HepG2 (cell line): Measurements from ENCODE around the gene GRK4. TPM values are rescaled to one million over a fixed set of nuclear protein-coding genes. Genes with fewer than 3 reads are reported as not detected.

Experiments used
- EHMT2 ChIP-seq: fragments of 200-600 bp; sonication (generic); IDR thresholded peaks from 2 replicates; pipeline ENCODE4 v1.7.0; 2017; ENCODE audit warnings: antibody characterized with exemption, low read depth, low read length, borderline replicate concordance
- ETV6 ChIP-seq: sonication (generic); formaldehyde crosslinking; conservative IDR thresholded peaks from 2 replicates; pipeline ENCODE4 v1.4.0; 2020; ENCODE audit warnings: missing genetic modification reagents
- FOXA3 ChIP-seq: IDR thresholded peaks from 2 replicates; pipeline ENCODE4 v1.6.1; 2016; ENCODE audit warnings: missing genetic modification reagents, missing compliant biosample characterization
- GATAD2A ChIP-seq: IDR thresholded peaks from 2 replicates; pipeline ENCODE4 v1.6.1; 2016
- GLI4 ChIP-seq: sonication (generic); formaldehyde crosslinking; IDR thresholded peaks from 2 replicates; pipeline ENCODE4 v1.5.1; 2020; ENCODE audit warnings: missing genetic modification reagents, mild to moderate bottlenecking, moderate library complexity, borderline replicate concordance
- GTF2F1 ChIP-seq: fragments of 150-350 bp; IDR thresholded peaks from 2 replicates; pipeline ENCODE4 v1.6.1; 2014; ENCODE audit warnings: low read length
- ISL2 ChIP-seq: sonication (generic); formaldehyde crosslinking; IDR thresholded peaks from 2 replicates; pipeline ENCODE4 v1.5.0; 2020; ENCODE audit warnings: missing genetic modification reagents
- SP1 ChIP-seq, 2 experiments: fragments of 450-650 bp in 1 of 2; sonication (generic) in 1 of 2; formaldehyde crosslinking in 1 of 2; IDR thresholded peaks; 2 replicates each; pipeline versions ENCODE4 v1.4.0 to v1.6.1; 2016 to 2020; ENCODE audit warnings: missing genetic modification reagents in 1 of 2
- YEATS2 ChIP-seq: sonication (generic); formaldehyde crosslinking; IDR thresholded peaks from 2 replicates; pipeline ENCODE4 v1.4.0; 2020; ENCODE audit warnings: missing genetic modification reagents, borderline replicate concordance
- ZBTB21 ChIP-seq: sonication (generic); formaldehyde crosslinking; IDR thresholded peaks from 2 replicates; pipeline ENCODE4 v1.4.0; 2020; ENCODE audit warnings: missing genetic modification reagents
- ZBTB7B ChIP-seq: sonication (generic); formaldehyde crosslinking; IDR thresholded peaks from 2 replicates; pipeline ENCODE4 v1.4.0; 2020; ENCODE audit warnings: missing genetic modification reagents
- ZFY ChIP-seq: sonication (generic); formaldehyde crosslinking; IDR thresholded peaks from 2 replicates; pipeline ENCODE4 v1.4.0; 2020; ENCODE audit warnings: missing genetic modification reagents
- ZKSCAN1 ChIP-seq: fragments of 150-350 bp; IDR thresholded peaks from 2 replicates; pipeline ENCODE4 v1.6.1; 2014; ENCODE audit warnings: low read length
- ZMYM3 ChIP-seq: sonication (generic); formaldehyde crosslinking; IDR thresholded peaks from 2 replicates; pipeline ENCODE4 v1.5.1; 2020; ENCODE audit warnings: mild to moderate bottlenecking, missing genetic modification reagents
- ZNF225 ChIP-seq: sonication (generic); formaldehyde crosslinking; IDR thresholded peaks from 2 replicates; pipeline ENCODE4 v1.4.0; 2020; ENCODE audit warnings: mild to moderate bottlenecking, missing genetic modification reagents
- ZNF569 ChIP-seq: sonication (generic); formaldehyde crosslinking; IDR thresholded peaks from 2 replicates; pipeline ENCODE4 v1.5.0; 2020; ENCODE audit warnings: mild to moderate bottlenecking, missing genetic modification reagents, moderate library complexity, borderline replicate concordance
- ZNF607 ChIP-seq: sonication (generic); formaldehyde crosslinking; IDR thresholded peaks from 2 replicates; pipeline ENCODE4 v1.5.1; 2020; ENCODE audit warnings: missing genetic modification reagents, mild to moderate bottlenecking, borderline replicate concordance
- ZNF703 ChIP-seq: sonication (generic); formaldehyde crosslinking; IDR thresholded peaks from 2 replicates; pipeline ENCODE4 v1.5.1; 2020; ENCODE audit warnings: missing genetic modification reagents, mild to moderate bottlenecking, moderate library complexity, borderline replicate concordance
- ZNF83 ChIP-seq: sonication (generic); formaldehyde crosslinking; IDR thresholded peaks from 2 replicates; pipeline ENCODE4 v1.4.0; 2020; ENCODE audit warnings: missing genetic modification reagents, mild to moderate bottlenecking, borderline replicate concordance
- ZZZ3 ChIP-seq: sonication (generic); formaldehyde crosslinking; IDR thresholded peaks from 2 replicates; pipeline ENCODE4 v1.4.0; 2020; ENCODE audit warnings: missing genetic modification reagents, mild to moderate bottlenecking, borderline replicate concordance
- polyA plus RNA-seq, 8 experiments: library from polyadenylated mRNA; depleted of rRNA in 3 of 8; stranded (reverse) in 7 of 8; unstranded in 1 of 8; fragments of >200 nt; fragmentation: Illumina TruSeq in 4 of 8; extraction: Trizol in 4 of 8; gene quantifications; 2 replicates each; pipeline versions ENCODE4 v1.2.1 to v1.2.3, GENCODE V29; 2011 to 2016; ENCODE audit warnings: low read depth in 4 of 8, missing spikeins in 1 of 8, mixed read lengths in 1 of 8; ENCODE audit not compliant: insufficient read depth in 1 of 8
- total RNA-seq, 5 experiments: library from RNA; depleted of rRNA; stranded (reverse); fragments of >200 nt; fragmentation: Illumina TruSeq; extraction: Trizol; gene quantifications; 2 replicates each; pipeline ENCODE4 v1.2.3, GENCODE V29; 2016; ENCODE audit warnings: low read depth in 1 of 5
- TF ChIP-seq, protein P1 (sequence below): sonication (generic); formaldehyde crosslinking; IDR thresholded peaks from 2 replicates; pipeline ENCODE4; 2020; ENCODE audit warnings: missing genetic modification reagents, mild to moderate bottlenecking, borderline replicate concordance
- TF ChIP-seq, protein P2 (sequence below): sonication (generic); formaldehyde crosslinking; conservative IDR thresholded peaks from 2 replicates; pipeline ENCODE4 v1.4.0; 2020; ENCODE audit warnings: missing genetic modification reagents
- TF ChIP-seq, protein P3 (sequence below): sonication (generic); formaldehyde crosslinking; IDR thresholded peaks from 2 replicates; pipeline ENCODE4 v1.8.1; 2023; ENCODE audit warnings: missing genetic modification reagents, mild to moderate bottlenecking, borderline replicate concordance
- TF ChIP-seq, protein P4 (sequence below): sonication (generic); formaldehyde crosslinking; IDR thresholded peaks from 2 replicates; pipeline ENCODE4 v1.5.1; 2020; ENCODE audit warnings: missing genetic modification reagents, mild to moderate bottlenecking, borderline replicate concordance

The GRK4 gene
- total and polyA plus RNA-seq, 2 of the 13 experiments (the other 11 are each of a cell fraction or from before 2014, with no cell fraction given): 1.8 to 2.0 TPM

DNA sequence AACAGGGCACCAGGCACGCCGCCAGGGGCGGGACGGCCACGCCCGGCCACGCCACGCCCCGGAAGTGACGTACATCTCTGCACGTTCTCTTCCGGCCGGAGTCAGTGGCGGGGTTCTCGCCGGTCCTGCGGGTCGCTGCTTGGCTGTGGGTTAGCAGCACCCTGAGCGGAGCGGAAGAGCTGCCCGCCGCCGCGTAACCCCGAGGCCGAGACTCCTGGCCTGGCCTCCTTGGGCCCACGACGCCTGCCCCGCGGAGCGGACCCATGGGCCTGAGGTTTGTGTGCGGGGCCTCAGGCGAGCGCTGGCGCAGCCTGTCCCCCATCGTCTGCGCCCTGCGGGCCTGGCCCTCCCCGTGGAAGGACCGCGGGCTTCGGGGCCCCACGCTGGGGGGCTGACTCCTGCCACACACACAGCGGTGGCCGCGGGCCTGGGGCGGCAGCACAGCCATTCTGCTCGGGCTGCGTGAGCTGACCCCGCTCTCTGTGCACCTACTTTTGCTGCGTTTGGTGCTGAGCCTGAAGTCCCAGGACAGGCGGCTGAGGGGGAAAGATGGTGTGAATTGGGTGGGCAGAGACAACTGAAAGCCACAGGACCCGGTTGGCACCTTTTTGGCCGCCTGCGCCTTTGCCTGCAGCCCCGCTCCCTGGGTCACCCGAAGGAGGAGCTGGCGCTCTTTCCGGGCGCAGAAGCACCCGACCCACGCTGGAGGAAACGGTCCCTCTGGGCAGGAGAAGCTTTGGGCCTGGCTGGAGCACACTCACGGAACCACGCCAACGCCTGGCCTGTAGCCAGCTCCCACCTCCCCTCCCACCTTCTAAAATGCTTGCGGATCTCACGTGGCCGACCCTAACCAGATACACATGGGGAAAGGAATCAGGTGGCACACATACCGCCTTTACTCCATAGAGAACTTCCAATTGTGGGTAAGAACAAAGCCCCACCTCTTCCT lies 28.3 kb upstream of the GRK4 start (continued):
- TF ChIP-seq SP1 (IDR thresholded peaks at IDR 0.05) (no peak), SP1 (CRISPR knock-in tag; IDR thresholded peaks at IDR 0.05) (peak; percentile 94), ZNF569 (CRISPR knock-in tag) (no peak), ZFY (CRISPR knock-in tag) (peak; percentile 93), GTF2F1 (no peak), ISL2 (CRISPR knock-in tag) (no peak), ZNF703 (CRISPR knock-in tag) (no peak), ZNF225 (CRISPR knock-in tag) (no peak), YEATS2 (CRISPR knock-in tag) (peak; percentile 65; the same call in 1 of the 2 replicates), ZBTB21 (no peak), ETV6 (no peak), FOXA3 (no peak; the same call in 1 of the 2 replicates), GLI4 (CRISPR knock-in tag) (no peak), ZZZ3 (CRISPR knock-in tag) (0 out of 2 replicates have a peak, but pooled peaks have one; percentile 47), ZMYM3 (CRISPR knock-in tag) (no peak), ZNF83 (CRISPR knock-in tag) (no peak), ZNF607 (CRISPR knock-in tag) (no peak), EHMT2 (no peak), ZKSCAN1 (no peak), GATAD2A (CRISPR knock-in tag) (no peak), ZBTB7B (peak; percentile 34; the same call in 1 of the 2 replicates)
- TF ChIP-seq, protein P1, sequence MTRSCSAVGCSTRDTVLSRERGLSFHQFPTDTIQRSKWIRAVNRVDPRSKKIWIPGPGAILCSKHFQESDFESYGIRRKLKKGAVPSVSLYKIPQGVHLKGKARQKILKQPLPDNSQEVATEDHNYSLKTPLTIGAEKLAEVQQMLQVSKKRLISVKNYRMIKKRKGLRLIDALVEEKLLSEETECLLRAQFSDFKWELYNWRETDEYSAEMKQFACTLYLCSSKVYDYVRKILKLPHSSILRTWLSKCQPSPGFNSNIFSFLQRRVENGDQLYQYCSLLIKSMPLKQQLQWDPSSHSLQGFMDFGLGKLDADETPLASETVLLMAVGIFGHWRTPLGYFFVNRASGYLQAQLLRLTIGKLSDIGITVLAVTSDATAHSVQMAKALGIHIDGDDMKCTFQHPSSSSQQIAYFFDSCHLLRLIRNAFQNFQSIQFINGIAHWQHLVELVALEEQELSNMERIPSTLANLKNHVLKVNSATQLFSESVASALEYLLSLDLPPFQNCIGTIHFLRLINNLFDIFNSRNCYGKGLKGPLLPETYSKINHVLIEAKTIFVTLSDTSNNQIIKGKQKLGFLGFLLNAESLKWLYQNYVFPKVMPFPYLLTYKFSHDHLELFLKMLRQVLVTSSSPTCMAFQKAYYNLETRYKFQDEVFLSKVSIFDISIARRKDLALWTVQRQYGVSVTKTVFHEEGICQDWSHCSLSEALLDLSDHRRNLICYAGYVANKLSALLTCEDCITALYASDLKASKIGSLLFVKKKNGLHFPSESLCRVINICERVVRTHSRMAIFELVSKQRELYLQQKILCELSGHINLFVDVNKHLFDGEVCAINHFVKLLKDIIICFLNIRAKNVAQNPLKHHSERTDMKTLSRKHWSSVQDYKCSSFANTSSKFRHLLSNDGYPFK (CRISPR knock-in tag): no peak
- TF ChIP-seq, protein P2, sequence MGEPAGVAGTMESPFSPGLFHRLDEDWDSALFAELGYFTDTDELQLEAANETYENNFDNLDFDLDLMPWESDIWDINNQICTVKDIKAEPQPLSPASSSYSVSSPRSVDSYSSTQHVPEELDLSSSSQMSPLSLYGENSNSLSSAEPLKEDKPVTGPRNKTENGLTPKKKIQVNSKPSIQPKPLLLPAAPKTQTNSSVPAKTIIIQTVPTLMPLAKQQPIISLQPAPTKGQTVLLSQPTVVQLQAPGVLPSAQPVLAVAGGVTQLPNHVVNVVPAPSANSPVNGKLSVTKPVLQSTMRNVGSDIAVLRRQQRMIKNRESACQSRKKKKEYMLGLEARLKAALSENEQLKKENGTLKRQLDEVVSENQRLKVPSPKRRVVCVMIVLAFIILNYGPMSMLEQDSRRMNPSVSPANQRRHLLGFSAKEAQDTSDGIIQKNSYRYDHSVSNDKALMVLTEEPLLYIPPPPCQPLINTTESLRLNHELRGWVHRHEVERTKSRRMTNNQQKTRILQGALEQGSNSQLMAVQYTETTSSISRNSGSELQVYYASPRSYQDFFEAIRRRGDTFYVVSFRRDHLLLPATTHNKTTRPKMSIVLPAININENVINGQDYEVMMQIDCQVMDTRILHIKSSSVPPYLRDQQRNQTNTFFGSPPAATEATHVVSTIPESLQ (CRISPR knock-in tag): 0 out of 2 replicates have a peak, but pooled peaks have one; percentile 34
- TF ChIP-seq, protein P3, sequence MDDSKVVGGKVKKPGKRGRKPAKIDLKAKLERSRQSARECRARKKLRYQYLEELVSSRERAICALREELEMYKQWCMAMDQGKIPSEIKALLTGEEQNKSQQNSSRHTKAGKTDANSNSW (CRISPR knock-in tag): no peak
- TF ChIP-seq, protein P4, sequence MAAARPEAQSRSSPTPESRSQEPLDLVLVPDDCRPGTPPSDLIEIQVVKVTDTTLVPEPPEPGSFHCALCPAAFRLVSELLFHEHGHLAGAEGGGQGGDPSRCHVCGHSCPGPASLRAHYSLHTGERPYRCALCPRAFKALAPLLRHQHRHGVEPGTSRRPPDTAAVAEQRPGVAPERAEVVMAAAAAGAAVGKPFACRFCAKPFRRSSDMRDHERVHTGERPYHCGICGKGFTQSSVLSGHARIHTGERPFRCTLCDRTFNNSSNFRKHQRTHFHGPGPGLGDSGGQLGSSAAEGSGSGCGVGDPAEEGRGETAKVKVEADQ: no peak
